AG04450 (cell line): Measurements from ENCODE around the gene C1orf87. TPM values are rescaled to one million over a fixed set of nuclear protein-coding genes. Genes with fewer than 3 reads are reported as not detected.

Source experiments
- CTCF ChIA-PET: fragments of 300-600, 350-600 bp; formaldehyde crosslinking; extraction: SDS; loops from one replicate; lab custom pipeline; 2022; ENCODE audit warnings: antibody characterized with exemption, inconsistent platforms; lab: Charles Lee
- POLR2A ChIA-PET: fragments of 350-600 bp; formaldehyde crosslinking; extraction: SDS; loops from one replicate; lab custom pipeline; 2021; ENCODE audit warnings: antibody characterized with exemption, inconsistent platforms; lab: Yijun Ruan, JAX
- DNase-seq: peaks from one replicate; pipeline ENCODE4 v3.0.0-alpha.2; 2011; ENCODE audit warnings: low read depth, low spot score
- H3K27ac ChIP-seq: one replicate; pipeline ENCODE4 v1.5.1; 2012; ENCODE audit warnings: low read depth, low read length, control low read depth
- H3K27me3 ChIP-seq: one replicate; pipeline ENCODE4 v1.6.0; 2012; ENCODE audit warnings: low read length; ENCODE audit not compliant: control insufficient read depth, insufficient read depth
- H3K4me3 ChIP-seq: 2 replicates; pipeline ENCODE4 v1.5.1; 2011; ENCODE audit warnings: mild to moderate bottlenecking, low read depth, low read length, control low read depth
- H3K9me3 ChIP-seq: 2 replicates; pipeline ENCODE4 v1.5.1; 2012; ENCODE audit warnings: low read length; ENCODE audit not compliant: control insufficient read depth, insufficient read depth
- polyA plus RNA-seq: library from polyadenylated mRNA; depleted of rRNA; stranded (reverse); fragments of >200 nt; gene quantifications from 2 replicates; pipeline ENCODE4 v1.2.3, GENCODE V29; 2011
- TF ChIP-seq, protein P1 (sequence below): IDR thresholded peaks from 2 replicates; pipeline ENCODE4 v1.5.1; 2011; ENCODE audit warnings: low read depth, low read length, control low read depth, inconsistent platforms

C1orf87 gene
- polyA plus RNA-seq, 1 experiment: not detected

DNA sequence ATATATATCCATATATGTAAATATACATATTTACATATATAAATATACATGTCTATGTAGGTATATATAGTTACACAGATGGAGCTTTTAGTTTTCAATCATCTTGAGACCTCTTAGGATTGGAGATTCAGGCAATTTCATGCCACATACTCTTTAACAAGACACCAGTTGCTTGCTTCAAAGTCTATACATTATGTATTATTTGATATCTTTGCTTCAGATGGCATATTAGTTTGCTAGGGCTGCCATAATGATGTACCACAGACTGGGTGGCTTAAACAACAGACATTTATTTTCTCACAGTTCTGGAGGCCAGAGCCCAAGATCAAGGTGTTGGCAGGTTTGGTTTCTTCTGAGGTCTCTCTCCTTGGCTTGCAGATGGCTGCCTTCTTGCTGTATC lies 14.1 kb upstream of the C1orf87 start:
- H3K27ac ChIP-seq: no peak overlapping the region
- no peak for DNase-seq
- TF ChIP-seq, protein P1, sequence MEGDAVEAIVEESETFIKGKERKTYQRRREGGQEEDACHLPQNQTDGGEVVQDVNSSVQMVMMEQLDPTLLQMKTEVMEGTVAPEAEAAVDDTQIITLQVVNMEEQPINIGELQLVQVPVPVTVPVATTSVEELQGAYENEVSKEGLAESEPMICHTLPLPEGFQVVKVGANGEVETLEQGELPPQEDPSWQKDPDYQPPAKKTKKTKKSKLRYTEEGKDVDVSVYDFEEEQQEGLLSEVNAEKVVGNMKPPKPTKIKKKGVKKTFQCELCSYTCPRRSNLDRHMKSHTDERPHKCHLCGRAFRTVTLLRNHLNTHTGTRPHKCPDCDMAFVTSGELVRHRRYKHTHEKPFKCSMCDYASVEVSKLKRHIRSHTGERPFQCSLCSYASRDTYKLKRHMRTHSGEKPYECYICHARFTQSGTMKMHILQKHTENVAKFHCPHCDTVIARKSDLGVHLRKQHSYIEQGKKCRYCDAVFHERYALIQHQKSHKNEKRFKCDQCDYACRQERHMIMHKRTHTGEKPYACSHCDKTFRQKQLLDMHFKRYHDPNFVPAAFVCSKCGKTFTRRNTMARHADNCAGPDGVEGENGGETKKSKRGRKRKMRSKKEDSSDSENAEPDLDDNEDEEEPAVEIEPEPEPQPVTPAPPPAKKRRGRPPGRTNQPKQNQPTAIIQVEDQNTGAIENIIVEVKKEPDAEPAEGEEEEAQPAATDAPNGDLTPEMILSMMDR: no peak
- ChIA-PET CTCF (interaction anchor here (0.7 to 1.0 kb wide), 3 partner anchors 10 to 254 kb away, joined by 3 to 4 read pairs (median 4); no protein-coding TSS in a partner anchor), POLR2A (no interaction called here)
- no peak overlapping the region for H3K4me3 ChIP-seq
- H3K9me3 ChIP-seq: no peaks in the 10 kb centered on the region
- H3K27me3 ChIP-seq: no peaks in the 10 kb centered on the region

DNA sequence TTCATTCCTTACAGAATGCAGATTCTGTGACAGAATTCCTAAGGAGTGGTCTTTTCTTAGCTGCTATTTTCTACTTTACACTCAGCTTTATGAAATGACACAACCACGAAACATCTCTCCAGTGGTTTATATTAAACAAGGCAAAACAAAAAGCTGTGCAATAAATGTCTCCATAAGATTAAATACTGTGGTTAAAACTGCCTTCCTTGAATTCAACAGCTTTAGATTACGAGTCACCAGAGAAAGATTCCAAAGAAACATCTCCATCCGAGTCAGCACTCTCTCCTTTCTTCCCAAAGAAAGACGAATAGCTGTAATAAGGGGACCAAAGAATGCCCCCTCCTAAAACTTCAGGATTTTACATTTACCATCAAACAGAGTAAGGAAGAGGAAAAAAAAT lies 4.6 kb upstream of the C1orf87 start:
- Histone ChIP-seq H3K27ac (no peak overlapping the region), H3K9me3 (peaks cover 3% of the 10 kb centered on the region; the same call in 1 of the 2 replicates), H3K4me3 (no peak overlapping the region), H3K27me3 (peaks cover 16% of the 10 kb centered on the region)
- ChIA-PET CTCF (interaction anchor here (0.6 to 1.7 kb wide), 3 partner anchors 10 to 107 kb away, joined by 3 to 5 read pairs (median 4); no protein-coding TSS in a partner anchor), POLR2A (interaction anchor here (0.5 kb wide), 1 partner anchor 298 kb away, joined by 3 read pairs; no protein-coding TSS in a partner anchor)
- TF ChIP-seq, protein P1: no peak
- no peak for DNase-seq

DNA sequence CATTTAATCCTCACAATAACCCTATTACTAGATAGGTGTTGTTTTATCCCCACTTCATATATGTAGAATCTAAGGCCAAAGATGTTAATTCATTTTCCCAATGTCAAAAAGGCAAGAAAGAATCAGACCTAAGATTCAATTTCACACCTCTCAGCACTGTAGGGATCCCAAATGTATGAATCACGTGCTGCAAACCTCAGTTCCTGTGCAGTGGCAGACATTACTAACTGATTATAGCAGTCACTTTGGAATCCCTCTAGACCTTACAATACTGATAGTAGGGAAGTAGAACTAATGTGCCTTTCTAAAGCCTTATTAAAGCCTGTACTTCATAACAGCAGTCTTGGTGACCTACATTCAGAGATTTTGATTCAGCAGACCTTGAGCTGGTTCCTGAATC lies 2.3 kb downstream of the C1orf87 start:
- ChIA-PET POLR2A (no interaction called here), CTCF (no interaction called here)
- Histone ChIP-seq H3K4me3 (no peak overlapping the region), H3K27ac (no peak overlapping the region), H3K27me3 (peaks cover 16% of the 10 kb centered on the region), H3K9me3 (peaks cover 3% of the 10 kb centered on the region; the same call in 1 of the 2 replicates)
- TF ChIP-seq, protein P1: no peak
- DNase-seq: no peak

DNA sequence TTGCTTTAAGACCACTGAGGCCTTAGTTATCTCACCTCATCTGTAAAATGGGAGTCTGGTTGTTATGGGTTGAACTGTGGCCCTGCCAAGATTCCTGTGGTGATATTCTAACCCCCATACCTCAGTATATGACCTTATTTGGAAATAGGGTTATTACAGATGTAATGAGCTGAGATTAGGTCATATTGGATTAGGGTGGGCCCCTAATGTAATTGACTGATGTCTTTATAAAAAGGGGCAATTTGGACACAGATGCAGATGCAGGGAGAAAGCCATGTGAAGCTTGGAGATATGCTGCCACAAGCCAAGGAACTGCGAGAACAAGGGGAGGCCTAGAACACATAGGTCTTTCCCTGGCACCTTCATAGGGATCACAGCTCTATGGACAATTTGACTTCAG lies 3.9 kb downstream of the C1orf87 start:
- H3K9me3 ChIP-seq: peaks cover 3% of the 10 kb centered on the region; the same call in 1 of the 2 replicates
- no peak for DNase-seq
- POLR2A ChIA-PET: no interaction called here
- CTCF ChIA-PET: no interaction called here
- TF ChIP-seq, protein P1: no peak
- H3K4me3 ChIP-seq: no peak overlapping the region
- no peak overlapping the region for H3K27ac ChIP-seq
- H3K27me3 ChIP-seq: peaks cover 10% of the 10 kb centered on the region

DNA sequence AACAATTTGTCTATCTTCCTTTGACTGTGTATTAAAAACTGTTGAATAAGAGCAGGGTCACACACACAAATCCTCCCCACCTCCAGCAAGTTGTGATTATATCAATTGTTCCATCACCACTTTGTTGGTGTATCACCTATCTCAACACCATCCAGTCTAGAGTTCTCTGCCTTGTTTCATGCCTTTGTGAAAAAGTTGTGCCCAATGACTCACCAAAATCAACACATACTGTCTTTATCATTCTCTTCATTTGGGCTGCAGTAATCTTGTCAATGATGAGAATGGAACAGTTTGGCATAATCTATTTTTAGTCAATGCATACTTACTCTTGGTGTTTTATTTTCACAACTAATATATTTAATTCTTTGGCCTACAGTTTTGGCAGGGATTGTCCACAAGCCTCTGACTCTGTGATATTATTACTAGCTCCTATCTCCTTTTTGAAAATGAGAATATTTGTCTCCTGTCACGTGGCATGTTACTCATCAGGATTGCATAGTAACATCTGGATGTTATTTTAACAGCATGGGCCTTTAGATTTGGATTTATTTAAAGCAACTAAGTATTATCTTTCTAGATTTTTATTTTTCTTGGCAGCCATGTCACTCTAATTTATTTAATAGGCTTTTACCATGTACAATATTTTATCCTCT lies 5.1 kb downstream of the C1orf87 start:
- ChIA-PET CTCF (no interaction called here), POLR2A (no interaction called here)
- Histone ChIP-seq H3K27ac (no peak overlapping the region), H3K4me3 (no peak overlapping the region), H3K27me3 (peaks cover 2% of the 10 kb centered on the region), H3K9me3 (peaks cover 1% of the 10 kb centered on the region; the same call in 1 of the 2 replicates)
- no peak for DNase-seq
- TF ChIP-seq, protein P1: no peak
